DND-41 (cell line): ENCODE measurements around the gene SEMA6A.

ENCODE experiments used
- ATAC-seq: fragments of 200-7000 bp; cut with Tn5 transposase; 3 replicates; pipeline ENCODE4 v1.9.1; 2021; ENCODE audit warnings: low read depth; ENCODE audit not compliant: insufficient read depth
- DNase-seq: peaks from one replicate; pipeline ENCODE4 v3.0.0-alpha.2; 2020
- H2AFZ ChIP-seq: 2 replicates; pipeline ENCODE4 v1.6.0; 2012; ENCODE audit warnings: low read depth, low read length
- H3K27ac ChIP-seq: 2 replicates; pipeline ENCODE4 v1.5.1; 2012; ENCODE audit warnings: low read length, inconsistent platforms
- H3K27me3 ChIP-seq: fragments of 200-600 bp; sonication (generic); 2 replicates; pipeline ENCODE4 v1.6.0; 2012; ENCODE audit warnings: low read length, mild to moderate bottlenecking, inconsistent platforms; ENCODE audit not compliant: insufficient read depth, poor library complexity
- H3K36me3 ChIP-seq: 2 replicates; pipeline ENCODE4 v1.5.1; 2012; ENCODE audit warnings: low read length, inconsistent platforms; ENCODE audit not compliant: insufficient read depth
- H3K4me1 ChIP-seq: 2 replicates; pipeline ENCODE4 v1.5.1; 2012; ENCODE audit warnings: mild to moderate bottlenecking, low read length; ENCODE audit not compliant: insufficient read depth
- H3K4me2 ChIP-seq: 2 replicates; pipeline ENCODE4 v1.6.0; 2012; ENCODE audit warnings: mild to moderate bottlenecking, moderate library complexity, low read length, inconsistent platforms; ENCODE audit not compliant: insufficient read depth
- H3K4me3 ChIP-seq, 2 experiments: fragments of 200-600 bp in 1 of 2; shearing (Covaris generic) in 1 of 2; 2 replicates each; pipeline ENCODE4 v1.5.1; 2012 to 2016; ENCODE audit warnings: inconsistent platforms in 2 of 2, low read length in 2 of 2, mild to moderate bottlenecking in 2 of 2, low read depth in 1 of 2, moderate library complexity in 1 of 2
- H3K79me2 ChIP-seq: 2 replicates; pipeline ENCODE4 v1.6.0; 2012; ENCODE audit warnings: low read length, inconsistent platforms; ENCODE audit not compliant: insufficient read depth
- H3K9ac ChIP-seq: 2 replicates; pipeline ENCODE4 v1.6.0; 2012; ENCODE audit warnings: low read depth, mild to moderate bottlenecking, inconsistent platforms, low read length, moderate library complexity
- H3K9me3 ChIP-seq: 2 replicates; pipeline ENCODE4 v1.5.1; 2012; ENCODE audit warnings: low read length, moderate library complexity, mild to moderate bottlenecking, inconsistent platforms; ENCODE audit not compliant: insufficient read depth, severe bottlenecking
- H4K20me1 ChIP-seq: 2 replicates; pipeline ENCODE4 v1.6.0; 2012; ENCODE audit warnings: low read length; ENCODE audit not compliant: insufficient read depth
- EZH2 ChIP-seq: IDR thresholded peaks from 3 replicates; pipeline ENCODE4 v1.6.1; 2012; ENCODE audit warnings: borderline replicate concordance, low read depth, mild to moderate bottlenecking, moderate library complexity, low read length, inconsistent platforms; ENCODE audit not compliant: severe bottlenecking
- TF ChIP-seq, protein P1 (sequence below): IDR thresholded peaks from 2 replicates; pipeline ENCODE4 v1.5.1; 2012; ENCODE audit warnings: borderline replicate concordance, low read length, moderate library complexity, mild to moderate bottlenecking; ENCODE audit not compliant: poor library complexity, severe bottlenecking; ENCODE audit errors: extremely low read depth

The SEMA6A gene

GRCh38 chr5:116451905-116452450, 122.6 kb downstream of the SEMA6A start:
- no peak overlapping the region for H3K4me3 ChIP-seq
- H4K20me1 ChIP-seq, result no peaks in the 10 kb centered on the region
- no peak overlapping the region for H3K9ac ChIP-seq
- no peaks in the 10 kb centered on the region for H3K36me3 ChIP-seq
- no peak overlapping the region for H2AFZ ChIP-seq
- no peak for ATAC-seq
- no peak for TF ChIP-seq EZH2
- TF ChIP-seq, protein P1, sequence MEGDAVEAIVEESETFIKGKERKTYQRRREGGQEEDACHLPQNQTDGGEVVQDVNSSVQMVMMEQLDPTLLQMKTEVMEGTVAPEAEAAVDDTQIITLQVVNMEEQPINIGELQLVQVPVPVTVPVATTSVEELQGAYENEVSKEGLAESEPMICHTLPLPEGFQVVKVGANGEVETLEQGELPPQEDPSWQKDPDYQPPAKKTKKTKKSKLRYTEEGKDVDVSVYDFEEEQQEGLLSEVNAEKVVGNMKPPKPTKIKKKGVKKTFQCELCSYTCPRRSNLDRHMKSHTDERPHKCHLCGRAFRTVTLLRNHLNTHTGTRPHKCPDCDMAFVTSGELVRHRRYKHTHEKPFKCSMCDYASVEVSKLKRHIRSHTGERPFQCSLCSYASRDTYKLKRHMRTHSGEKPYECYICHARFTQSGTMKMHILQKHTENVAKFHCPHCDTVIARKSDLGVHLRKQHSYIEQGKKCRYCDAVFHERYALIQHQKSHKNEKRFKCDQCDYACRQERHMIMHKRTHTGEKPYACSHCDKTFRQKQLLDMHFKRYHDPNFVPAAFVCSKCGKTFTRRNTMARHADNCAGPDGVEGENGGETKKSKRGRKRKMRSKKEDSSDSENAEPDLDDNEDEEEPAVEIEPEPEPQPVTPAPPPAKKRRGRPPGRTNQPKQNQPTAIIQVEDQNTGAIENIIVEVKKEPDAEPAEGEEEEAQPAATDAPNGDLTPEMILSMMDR, result no peak
- no peaks in the 10 kb centered on the region for H3K27me3 ChIP-seq
- DNase-seq, result no peak
- H3K9me3 ChIP-seq, result no peaks in the 10 kb centered on the region
- H3K27ac ChIP-seq, result no peak overlapping the region
- H3K4me2 ChIP-seq, result no peak overlapping the region
- no peaks in the 10 kb centered on the region for H3K79me2 ChIP-seq
- H3K4me1 ChIP-seq, result no peaks in the 10 kb centered on the region; the same call in 1 of the 2 replicates

DNA sequence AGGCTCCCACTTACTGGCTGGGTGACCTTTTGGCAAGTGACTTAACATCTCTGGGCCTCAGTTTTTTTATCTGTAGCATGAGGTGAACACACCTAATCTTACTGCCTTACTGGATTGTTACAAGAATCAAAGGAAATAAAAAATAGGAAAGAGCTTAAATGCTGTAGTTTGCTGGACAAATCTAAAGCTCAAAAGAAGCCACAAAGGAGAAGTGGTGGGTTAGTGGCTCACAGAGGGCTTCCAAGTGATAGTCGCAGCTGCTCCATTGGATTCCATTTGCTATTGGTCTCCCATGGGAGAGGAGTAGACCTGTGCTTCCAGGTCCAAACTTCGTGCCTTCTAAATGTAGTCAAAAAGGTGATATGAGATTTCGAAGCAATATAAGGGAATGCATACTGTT, 123.6 kb downstream of the SEMA6A start:
- Histone ChIP-seq H3K36me3 (no peaks in the 10 kb centered on the region), H3K4me3 (no peak overlapping the region), H3K4me1 (no peaks in the 10 kb centered on the region; the same call in 1 of the 2 replicates)

GRCh38 chr5:116449458-116449857, 125.2 kb downstream of the SEMA6A start:
- no peaks in the 10 kb centered on the region for H3K27me3 ChIP-seq
- H4K20me1 ChIP-seq, result no peaks in the 10 kb centered on the region
- no peak overlapping the region for H3K27ac ChIP-seq
- DNase-seq, result no peak
- no peaks in the 10 kb centered on the region for H3K9me3 ChIP-seq
- no peaks in the 10 kb centered on the region; the same call in 1 of the 2 replicates for H3K4me1 ChIP-seq
- no peak overlapping the region for H3K9ac ChIP-seq
- no peak for TF ChIP-seq EZH2
- TF ChIP-seq, protein P1, result no peak
- H3K4me2 ChIP-seq, result no peak overlapping the region
- no peak overlapping the region for H3K4me3 ChIP-seq
- no peaks in the 10 kb centered on the region for H3K79me2 ChIP-seq
- H3K36me3 ChIP-seq, result no peaks in the 10 kb centered on the region
- no peak for ATAC-seq
- no peak overlapping the region for H2AFZ ChIP-seq

More for the DNA sequence above, 123.6 kb downstream of the SEMA6A start:
- Histone ChIP-seq H2AFZ (no peak overlapping the region), H3K9ac (no peak overlapping the region), H3K9me3 (no peaks in the 10 kb centered on the region), H3K79me2 (no peaks in the 10 kb centered on the region), H3K27me3 (no peaks in the 10 kb centered on the region), H3K27ac (no peak overlapping the region), H4K20me1 (no peaks in the 10 kb centered on the region), H3K4me2 (no peak overlapping the region)
- TF ChIP-seq EZH2, result no peak
- ATAC-seq, result no peak
- no peak for DNase-seq

DNA sequence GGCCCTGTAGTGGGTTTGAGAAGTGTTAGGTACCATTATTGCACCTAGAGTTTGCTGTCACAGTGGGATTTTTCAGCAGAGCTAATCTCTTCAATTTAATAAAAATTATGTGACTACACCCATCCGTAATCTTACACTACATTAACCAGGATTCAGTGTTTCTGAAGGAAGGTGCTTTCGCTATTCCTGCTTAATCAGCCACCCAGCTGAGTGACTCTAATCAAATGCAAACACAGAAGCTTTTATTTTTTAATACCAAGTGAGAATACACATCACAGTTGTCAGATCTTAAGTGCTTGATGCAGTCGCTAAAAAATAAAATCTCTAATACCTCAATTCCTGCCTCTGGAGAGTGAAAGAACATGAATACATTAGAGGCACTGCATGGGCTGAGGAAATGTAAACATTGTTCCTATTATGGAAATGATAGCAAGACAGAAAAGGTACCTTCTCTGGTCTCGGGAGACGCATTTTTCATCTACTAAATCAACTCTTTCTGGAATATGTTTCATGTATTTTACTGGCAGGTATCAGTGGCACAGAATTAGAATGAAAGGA, 125.7 kb downstream of the SEMA6A start:
- Histone ChIP-seq H3K9ac (no peak overlapping the region), H3K27ac (no peak overlapping the region), H3K9me3 (no peaks in the 10 kb centered on the region), H2AFZ (no peak overlapping the region), H3K27me3 (no peaks in the 10 kb centered on the region), H3K4me3 (no peak overlapping the region), H4K20me1 (no peaks in the 10 kb centered on the region), H3K79me2 (no peaks in the 10 kb centered on the region), H3K36me3 (no peaks in the 10 kb centered on the region), H3K4me1 (no peaks in the 10 kb centered on the region), H3K4me2 (no peak overlapping the region)
- no peak for DNase-seq
- no peak for ATAC-seq
- TF ChIP-seq, protein P1, result no peak
- no peak for TF ChIP-seq EZH2
